GM18526 (cell line): ENCODE data around the gene HDAC4.

Source experiments
- POLR2A ChIP-seq: IDR thresholded peaks from 3 replicates; pipeline ENCODE4 v1.6.1; 2011; ENCODE audit not compliant: insufficient read length; ENCODE audit errors: extremely low read depth

The HDAC4 gene

GRCh38 chr2:239436076-239436475, 35.3 kb upstream of the HDAC4 start:
- no peak for TF ChIP-seq POLR2A

DNA sequence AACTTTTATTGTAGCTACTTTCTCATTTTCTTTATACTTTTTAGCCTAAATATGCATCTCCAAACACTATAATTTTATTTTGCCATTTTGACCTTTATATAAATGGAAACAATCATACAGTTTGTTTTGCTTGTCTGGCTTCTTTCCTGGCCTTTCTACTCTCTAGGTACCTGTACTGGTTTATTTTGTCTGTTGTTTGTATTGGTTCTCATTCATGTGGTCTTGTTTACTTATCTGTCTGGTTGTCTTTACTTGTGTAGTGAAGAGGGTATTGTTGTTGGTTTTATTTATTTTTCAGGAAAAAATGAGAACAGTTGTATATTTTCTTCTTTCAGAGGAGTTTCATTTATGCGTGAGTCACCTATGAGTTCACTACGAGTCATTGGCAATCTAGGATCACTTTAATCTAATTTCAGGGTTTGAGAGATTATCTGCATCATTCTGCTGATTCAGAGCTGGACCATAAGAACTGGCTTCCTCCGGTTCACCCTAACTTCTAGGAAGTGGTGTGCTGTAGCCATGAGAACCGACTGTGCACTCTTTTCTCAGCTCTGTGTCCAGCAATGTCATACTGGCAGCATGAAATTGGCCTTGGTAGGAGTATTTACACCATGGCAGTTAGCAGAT, 33.1 kb upstream of the HDAC4 start:
- TF ChIP-seq POLR2A: no peak

DNA sequence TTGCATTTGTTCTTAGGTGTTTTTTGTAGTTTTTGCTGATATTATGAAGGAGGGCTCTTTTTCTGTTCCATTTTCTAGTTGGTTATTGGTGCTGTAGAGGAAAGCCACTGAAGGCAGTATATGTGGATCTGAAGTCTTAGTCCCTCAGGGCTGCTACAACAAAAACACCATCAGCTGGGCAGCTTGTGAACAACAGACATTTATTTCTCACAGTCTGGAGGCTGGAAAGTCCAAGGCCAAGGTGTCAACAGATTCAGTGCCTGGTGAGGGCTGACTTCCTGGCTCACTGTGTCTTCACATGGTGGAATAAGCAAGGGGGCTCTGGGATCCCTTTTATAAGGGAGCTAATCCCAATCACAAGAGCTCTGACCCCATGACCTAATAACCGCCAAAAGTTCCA, 31.4 kb upstream of the HDAC4 start:
- no peak for TF ChIP-seq POLR2A

DNA sequence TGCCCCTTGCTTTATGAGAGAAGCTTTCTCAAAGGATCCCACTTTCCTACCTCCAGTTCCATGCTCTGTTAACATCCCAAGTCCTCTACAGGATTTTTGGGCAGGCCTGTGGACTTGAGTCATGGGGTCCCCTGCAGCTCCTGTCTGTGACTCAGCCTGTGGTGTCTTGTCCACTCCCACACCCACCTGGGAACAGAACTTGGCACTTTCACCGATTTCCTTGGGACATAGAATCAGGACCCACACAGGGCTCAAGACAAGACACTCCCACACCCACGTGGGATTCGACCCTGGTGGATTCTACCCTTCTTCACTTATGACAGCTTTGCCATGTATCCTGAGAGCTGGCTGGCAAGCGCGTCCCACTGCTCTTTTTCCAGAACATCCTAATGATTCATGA, 30.7 kb upstream of the HDAC4 start:
- no peak for TF ChIP-seq POLR2A

- TF ChIP-seq POLR2A: no peak
Observed at GRCh38 chr2:239429473-239430350, 28.9 kb upstream of the HDAC4 start.

DNA sequence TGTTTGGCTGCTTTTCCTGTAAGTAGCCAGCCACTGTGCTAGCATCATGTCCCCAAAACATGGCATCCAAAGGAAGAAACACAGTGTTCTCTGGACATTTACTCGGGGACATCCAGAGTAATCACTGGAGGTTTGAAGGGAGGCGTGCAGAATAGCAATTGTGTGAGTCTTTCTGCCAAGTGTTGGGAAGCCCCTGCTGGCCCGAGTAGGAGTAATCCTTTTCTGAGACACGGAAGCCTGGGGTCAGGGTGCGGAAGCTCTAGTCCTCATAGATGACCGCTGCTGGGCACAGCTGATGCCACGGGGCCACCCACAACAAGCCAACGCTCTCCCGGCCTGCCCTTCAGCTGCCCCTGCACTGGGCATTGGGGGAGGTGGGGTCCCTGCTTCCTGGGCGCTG, 24.8 kb upstream of the HDAC4 start:
- TF ChIP-seq POLR2A: no peak

- TF ChIP-seq POLR2A: no peak
Observed at GRCh38 chr2:239424337-239425045, 23.7 kb upstream of the HDAC4 start.

GRCh38 chr2:239423551-239423950, 22.7 kb upstream of the HDAC4 start:
- no peak for TF ChIP-seq POLR2A

DNA sequence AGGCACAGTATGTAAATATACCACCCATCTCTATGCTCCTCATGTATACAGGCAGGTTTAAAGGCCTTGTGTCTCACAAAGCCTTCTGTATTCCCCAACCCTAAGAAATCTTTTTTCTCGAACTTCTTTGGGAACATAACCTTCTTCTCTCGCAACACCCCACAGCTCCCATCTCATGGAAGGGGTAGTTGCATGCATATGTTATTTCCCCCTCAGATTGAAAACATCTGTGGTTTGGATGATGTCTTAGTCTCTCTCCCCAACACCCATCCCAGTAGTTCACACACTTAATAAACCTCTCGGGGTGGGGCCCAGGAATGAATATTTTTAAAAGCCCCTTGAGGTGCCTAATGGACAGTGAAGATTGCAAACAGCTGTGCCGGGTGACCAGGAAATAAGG, 21.0 kb upstream of the HDAC4 start:
- TF ChIP-seq POLR2A: no peak

DNA sequence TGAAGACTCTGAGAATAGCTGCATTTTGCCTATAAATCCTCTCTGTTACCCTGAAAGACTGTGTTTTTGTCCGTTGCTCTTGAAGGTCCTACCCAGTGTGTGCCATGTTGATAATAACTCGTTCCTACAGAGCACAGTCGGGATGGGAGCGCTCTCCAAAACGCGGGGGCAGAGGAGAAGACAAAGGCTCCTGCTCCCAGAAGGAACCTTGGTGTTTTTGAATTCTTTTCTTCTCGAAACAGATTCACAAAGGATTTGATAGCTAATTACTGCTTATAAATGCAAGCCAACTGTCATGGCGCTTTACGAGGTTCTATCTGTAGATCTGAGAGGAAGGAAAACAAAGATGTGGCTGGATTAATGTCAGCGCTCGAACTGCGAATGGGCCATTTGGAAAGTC, 19.3 kb upstream of the HDAC4 start:
- no peak for TF ChIP-seq POLR2A

DNA sequence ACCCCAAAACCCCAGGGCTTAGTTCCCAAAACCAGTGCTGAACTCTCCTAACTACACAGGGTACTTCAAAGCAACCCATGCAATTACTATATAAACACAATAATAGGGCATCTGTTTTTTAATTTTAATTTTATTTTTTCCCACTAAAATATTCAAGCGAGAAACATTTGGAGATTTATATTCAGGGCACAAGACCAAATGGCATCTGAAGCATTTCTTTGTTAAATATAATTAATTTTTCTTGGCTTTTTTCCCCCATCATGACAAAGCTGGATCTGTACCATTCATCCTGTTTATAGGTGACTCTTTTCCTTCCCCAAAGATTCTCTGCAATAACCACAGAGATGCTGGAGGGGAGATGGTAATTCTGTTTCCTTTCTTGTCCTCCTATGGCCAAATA, 18.1 kb upstream of the HDAC4 start:
- no peak for TF ChIP-seq POLR2A

- TF ChIP-seq POLR2A: no peak
Observed at GRCh38 chr2:239412905-239413603, 12.2 kb upstream of the HDAC4 start.

DNA sequence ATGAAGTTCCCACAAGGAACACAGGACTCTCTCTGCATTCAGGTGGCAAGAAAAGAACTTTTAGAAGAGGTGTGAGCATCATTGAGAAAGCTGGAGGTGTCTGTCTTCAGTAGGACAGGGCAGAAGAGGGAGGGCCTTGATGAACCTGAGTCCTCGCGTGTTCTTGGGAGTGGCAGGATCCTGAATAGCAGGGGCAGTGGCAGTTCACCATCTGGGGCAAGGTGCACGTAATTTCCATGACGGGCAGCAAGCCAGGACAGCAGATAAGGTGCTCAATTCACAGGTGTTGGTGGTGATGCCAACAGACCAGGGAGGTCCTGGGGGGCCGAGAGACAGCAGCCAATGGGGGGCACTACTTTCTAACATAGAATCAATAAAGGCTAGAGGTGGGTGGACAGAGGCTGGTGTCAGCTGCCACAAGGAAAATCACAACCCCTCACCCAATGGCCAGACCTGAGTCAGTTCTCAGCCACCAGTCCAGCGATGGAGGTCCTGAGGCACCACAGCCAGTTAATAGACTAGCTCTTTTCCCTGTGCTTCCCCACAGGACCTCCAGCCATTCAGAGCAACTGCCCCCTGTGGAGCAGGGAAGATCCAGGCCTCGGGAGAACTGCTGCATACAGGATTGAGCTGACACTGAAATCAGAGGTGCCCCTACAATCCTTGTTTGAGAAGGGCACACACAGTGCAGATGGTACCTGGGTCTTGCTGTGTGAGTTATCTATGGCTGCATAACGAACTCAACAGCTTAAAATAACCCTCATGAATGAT, 10.9 kb upstream of the HDAC4 start:
- no peak for TF ChIP-seq POLR2A

GRCh38 chr2:239411117-239411516, 10.3 kb upstream of the HDAC4 start:
- TF ChIP-seq POLR2A: no peak

GRCh38 chr2:239409976-239410375, 9.2 kb upstream of the HDAC4 start:
- TF ChIP-seq POLR2A: no peak
